ENCODE data around the gene MVB12B. TPM values are rescaled to one million over a fixed set of nuclear protein-coding genes. Genes with fewer than 3 reads are reported as not detected.

MVB12B gene
- total and polyA plus RNA-seq, 2 of the 13 experiments (the other 11 are each of a cell fraction or from before 2014, with no cell fraction given) = 12.1 to 30.1 TPM

- no peak for TF ChIP-seq ZBTB10 (CRISPR knock-in tag; IDR thresholded peaks at IDR 0.05; ENCODE audit: borderline replicate concordance)
- TF ChIP-seq DDIT3 (CRISPR knock-in tag; IDR thresholded peaks at IDR 0.05) = no peak
- TF ChIP-seq ERF (CRISPR knock-in tag; IDR thresholded peaks at IDR 0.05) = no peak
- TF ChIP-seq ZNF556 (CRISPR knock-in tag; IDR thresholded peaks at IDR 0.05; ENCODE audit: borderline replicate concordance) = no peak
- no peak for TF ChIP-seq SRSF1 (optimal IDR thresholded peaks at IDR 0.05; ENCODE audit: low read depth, low read length)
- TF ChIP-seq RERE (CRISPR knock-in tag; IDR thresholded peaks at IDR 0.05; ENCODE audit: low read depth) = no peak
- no peak for TF ChIP-seq ZNF354B (CRISPR knock-in tag; IDR thresholded peaks at IDR 0.05)
- no peak for TF ChIP-seq ZFAT (CRISPR knock-in tag; conservative IDR thresholded peaks at IDR 0.05)
Observed at GRCh38 chr9:126418608-126419007, 92.0 kb downstream of the MVB12B start (continued).
